Naive B cell (primary cell): Measurements from ENCODE around the gene GMNN. TPM values are rescaled to one million over a fixed set of nuclear protein-coding genes. Genes with fewer than 3 reads are reported as not detected.
A peak's percentile ranks its signal among the peaks of the same experiment; 100 is the strongest.

Source experiments
- ATAC-seq, 2 donors: fragments of 150-1000 bp; cut with Tn5 transposase; 2 replicates each; pipeline ENCODE4 v1.10.0; 2021; ENCODE audit warnings: low read depth in 2 of 2, mild to moderate bottlenecking in 2 of 2, moderate library complexity in 2 of 2
- DNase-seq: peaks from one replicate; pipeline ENCODE4 v3.0.0; 2022
- H3K27ac Mint-ChIP-seq, 6 donors: one replicate each; pipeline ENCODE4 v1.8.0; 2020 to 2022; ENCODE audit warnings: mild to moderate bottlenecking in 6 of 6, mixed read lengths in 6 of 6, moderate library complexity in 5 of 6, inconsistent platforms in 2 of 6
- H3K27me3 Mint-ChIP-seq, 3 donors: one replicate each; pipeline ENCODE4 v1.8.0; 2021 to 2022; ENCODE audit warnings: mixed read lengths in 3 of 3, mild to moderate bottlenecking in 1 of 3
- H3K36me3 Mint-ChIP-seq, 2 donors: one replicate each; pipeline ENCODE4 v1.8.0; 2020 to 2022; ENCODE audit warnings: mixed read lengths in 2 of 2, inconsistent platforms in 1 of 2, mild to moderate bottlenecking in 1 of 2
- H3K4me1 Mint-ChIP-seq, 3 donors: one replicate each; pipeline ENCODE4 v1.8.0; 2020 to 2022; ENCODE audit warnings: mixed read lengths in 3 of 3, inconsistent platforms in 1 of 3, mild to moderate bottlenecking in 1 of 3, moderate library complexity in 1 of 3
- H3K4me3 Mint-ChIP-seq, 8 donors: one replicate each; pipeline ENCODE4 v1.8.0; 2020 to 2022; ENCODE audit warnings: mild to moderate bottlenecking in 8 of 8, mixed read lengths in 8 of 8, moderate library complexity in 8 of 8, inconsistent platforms in 2 of 8
- H3K9me3 Mint-ChIP-seq, 7 donors: one replicate each; pipeline ENCODE4 v1.8.0; 2020 to 2022; ENCODE audit warnings: mixed read lengths in 7 of 7, mild to moderate bottlenecking in 5 of 7, inconsistent platforms in 2 of 7, moderate library complexity in 1 of 7
- polyA plus RNA-seq, 6 donors: library from polyadenylated mRNA; unstranded; fragments of 300-500 nt; fragmentation: Illumina TruSeq; gene quantifications; one replicate each; pipeline ENCODE4 v1.2.3, GENCODE V29; 2021; ENCODE audit warnings: low read depth in 6 of 6

The GMNN gene
- polyA plus RNA-seq, 6 donors from 2014 or later = 2.9 to 8.3 (median 4.2) TPM

DNA sequence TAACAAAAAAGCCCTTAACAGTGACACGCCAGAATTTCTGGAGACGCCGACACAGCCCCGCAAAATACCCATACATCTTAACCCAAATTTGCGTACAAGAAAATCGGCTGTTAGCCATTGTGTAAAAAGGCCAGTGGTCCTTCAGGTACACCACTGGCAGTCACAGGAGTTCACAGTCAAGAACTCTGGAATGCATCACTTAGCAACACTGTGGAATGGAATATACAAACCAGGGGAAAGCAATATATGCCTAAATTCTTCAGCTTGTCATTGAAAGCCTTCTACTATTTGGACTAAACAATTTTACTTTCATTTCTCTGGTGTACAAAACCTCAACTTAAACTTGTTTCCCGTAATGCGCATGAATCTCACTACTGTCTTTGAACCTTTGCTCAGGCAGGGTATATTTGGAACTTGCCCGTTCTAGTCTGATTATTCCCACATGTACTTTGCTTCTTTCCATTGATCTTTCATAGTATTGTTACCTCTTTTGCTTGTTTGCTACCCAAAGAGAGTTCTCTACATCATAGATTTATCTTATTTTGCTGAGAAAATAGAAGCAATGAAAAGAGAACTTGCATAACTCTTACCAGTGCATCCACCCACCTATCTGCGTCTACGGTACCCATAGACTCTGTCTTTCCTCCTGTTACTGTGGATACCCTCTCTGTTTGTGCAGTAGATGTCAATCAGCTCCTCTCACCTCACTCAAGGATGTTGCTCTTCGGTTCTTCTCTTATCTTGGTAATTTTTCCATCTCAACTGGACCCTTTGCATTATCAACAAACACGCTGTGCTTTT, 24.2 kb downstream of the GMNN start, which contains the start of gene ARMH2:
ARMH2 (minus strand) TSS at position 178 of the 801 bp plus-strand sequence; CDS start at position 118, 60 bp downstream.
- ATAC-seq (no peak), DNase-seq (no peak)
- Mint-ChIP-seq H3K4me3 (peak within 1 kb of the TSS in 1 of 8 donors; percentile 48), H3K4me1 (peaks cover 0 to 12% (median 0%) of the 10 kb centered on the region in 3 donors), H3K36me3 (peaks cover 0 to 7% of the 10 kb centered on the region in 2 donors), H3K27me3 (no peaks in the 10 kb centered on the region), H3K9me3 (no peaks in the 10 kb centered on the region), H3K27ac (peak within 1 kb of the TSS in 5 of 6 donors; percentile 1 to 41 (median 19))

DNA sequence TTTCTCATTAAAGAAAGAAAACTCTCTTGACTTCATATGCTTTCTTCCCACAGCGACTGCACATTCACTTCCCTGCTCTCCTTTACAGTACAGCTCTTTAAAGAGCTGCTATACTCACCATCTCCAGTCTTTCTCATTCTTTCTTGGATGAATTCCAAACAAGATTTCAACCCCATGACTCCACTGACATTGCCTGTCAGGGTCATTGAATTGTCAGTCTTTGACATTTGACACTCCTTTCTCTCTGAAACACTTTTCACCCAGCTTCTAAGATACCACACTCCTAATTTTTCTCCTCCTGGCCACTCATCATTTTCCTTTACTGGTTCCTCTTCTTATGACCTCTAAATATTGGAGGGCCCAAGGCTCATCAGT, 24.8 kb downstream of the GMNN start:
- Mint-ChIP-seq H3K4me3 (peak overlapping the region in 1 of 8 donors; percentile 48), H3K27ac (peak overlapping the region in 3 of 6 donors; percentile 1 to 41 (median 29))
- no peak for DNase-seq

DNA sequence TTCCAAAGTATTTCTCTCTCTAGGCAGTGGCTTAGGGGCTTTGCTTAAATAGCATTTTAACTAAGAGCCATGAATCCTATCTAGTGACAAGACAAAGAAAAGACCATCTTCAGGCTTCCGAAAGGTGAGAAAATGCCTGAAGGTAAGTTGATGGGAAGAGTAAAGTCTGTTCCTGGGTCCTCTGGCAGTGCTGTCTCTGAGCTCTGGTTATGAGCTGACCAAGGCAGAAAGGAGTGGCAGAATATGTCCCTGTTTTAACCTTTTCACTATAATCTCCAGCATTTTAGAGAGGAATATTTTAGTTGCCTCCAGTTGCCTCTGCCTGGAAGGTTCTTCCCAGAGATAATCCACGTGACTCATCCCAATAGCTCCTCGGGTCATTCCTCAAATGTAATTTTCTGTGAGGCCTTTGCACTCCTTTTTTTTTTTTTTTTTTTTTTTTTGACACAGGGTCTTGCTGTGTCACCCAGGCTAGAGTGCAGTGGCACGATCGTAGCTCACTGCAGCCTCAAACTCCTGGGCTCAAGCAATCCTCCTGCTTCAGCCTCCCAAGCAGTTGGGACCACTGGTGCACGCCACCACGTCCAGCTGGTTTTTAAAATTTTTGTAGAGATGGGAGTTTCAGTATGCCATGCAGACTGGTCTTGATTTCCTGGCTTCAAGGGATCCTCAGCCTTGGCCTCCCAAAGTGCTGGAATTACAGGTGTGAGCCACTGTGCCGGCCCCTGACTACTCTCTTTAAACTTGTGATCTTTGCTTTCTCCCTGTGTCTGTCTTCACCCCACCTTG, 27.7 kb downstream of the GMNN start:
- peaks cover under 1 to 7% of the 10 kb centered on the region in 2 donors for H3K36me3 Mint-ChIP-seq
- peak overlapping the region in 4 of 6 donors; percentile 8 to 79 (median 63) for H3K27ac Mint-ChIP-seq
- H3K9me3 Mint-ChIP-seq = no peaks in the 10 kb centered on the region
- no peaks in the 10 kb centered on the region for H3K27me3 Mint-ChIP-seq
- no peak for DNase-seq
- H3K4me3 Mint-ChIP-seq = no peak overlapping the region
- peaks cover 0 to 12% (median 0%) of the 10 kb centered on the region in 3 donors for H3K4me1 Mint-ChIP-seq
- ATAC-seq = no peak

More for the DNA sequence above, 24.8 kb downstream of the GMNN start:
- Mint-ChIP-seq H3K9me3 (no peaks in the 10 kb centered on the region), H3K4me1 (peaks cover 0 to 12% (median 0%) of the 10 kb centered on the region in 3 donors), H3K36me3 (peaks cover 0 to 7% of the 10 kb centered on the region in 2 donors), H3K27me3 (no peaks in the 10 kb centered on the region)
- no peak for ATAC-seq

DNA sequence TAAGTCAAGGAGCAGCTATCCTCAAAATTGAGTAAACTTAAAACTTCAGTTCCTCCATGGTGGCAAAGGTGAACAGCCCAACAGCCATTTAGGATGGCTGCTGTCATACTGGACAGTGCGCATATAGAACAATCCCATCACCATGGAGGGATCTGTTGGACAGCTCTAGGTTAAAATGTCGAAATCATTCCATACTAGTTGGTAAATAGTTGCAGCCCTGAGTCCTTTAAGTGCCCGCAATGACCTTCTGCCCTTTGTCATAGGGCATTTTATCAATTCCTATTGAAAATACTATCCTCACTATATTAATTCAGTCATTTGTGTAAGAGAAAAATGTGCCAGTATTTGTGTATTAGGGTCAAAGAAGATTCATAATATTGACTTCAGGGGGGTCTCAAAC, 32.8 kb downstream of the GMNN start:
- Mint-ChIP-seq H3K9me3 (no peaks in the 10 kb centered on the region), H3K27me3 (no peaks in the 10 kb centered on the region), H3K36me3 (peaks cover 14% of the 10 kb centered on the region in 2 donors), H3K27ac (no peak overlapping the region), H3K4me1 (peaks cover 0 to 3% (median 0%) of the 10 kb centered on the region in 3 donors), H3K4me3 (no peak overlapping the region)
- ATAC-seq (no peak), DNase-seq (no peak)

DNA sequence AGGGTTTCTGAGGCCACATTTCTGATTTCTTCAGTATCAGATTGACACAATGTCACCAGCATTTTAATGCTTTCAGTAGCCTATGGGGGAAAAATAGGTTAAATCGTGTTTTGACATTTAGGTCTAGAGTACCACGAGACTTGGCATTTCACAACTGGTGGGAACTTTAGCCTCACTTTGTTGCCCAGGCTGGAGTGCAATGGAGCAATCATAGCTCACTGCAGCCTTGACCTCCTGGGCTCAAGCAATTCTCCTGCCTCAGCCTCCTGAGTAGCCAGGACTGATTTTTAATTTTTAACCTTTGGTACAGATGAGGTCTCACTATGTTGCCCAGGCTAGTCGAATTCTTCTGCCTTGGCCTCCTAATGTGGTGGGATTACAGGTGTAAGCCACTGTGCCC, 35.0 kb downstream of the GMNN start:
- no peaks in the 10 kb centered on the region for H3K9me3 Mint-ChIP-seq
- ATAC-seq (no peak), DNase-seq (no peak)
- H3K36me3 Mint-ChIP-seq = peaks cover 7 to 14% of the 10 kb centered on the region in 2 donors
- no peaks in the 10 kb centered on the region for H3K27me3 Mint-ChIP-seq
- peak overlapping the region in 2 of 6 donors; percentile 19 to 51 for H3K27ac Mint-ChIP-seq
- no peaks in the 10 kb centered on the region for H3K4me1 Mint-ChIP-seq
- H3K4me3 Mint-ChIP-seq = no peak overlapping the region

DNA sequence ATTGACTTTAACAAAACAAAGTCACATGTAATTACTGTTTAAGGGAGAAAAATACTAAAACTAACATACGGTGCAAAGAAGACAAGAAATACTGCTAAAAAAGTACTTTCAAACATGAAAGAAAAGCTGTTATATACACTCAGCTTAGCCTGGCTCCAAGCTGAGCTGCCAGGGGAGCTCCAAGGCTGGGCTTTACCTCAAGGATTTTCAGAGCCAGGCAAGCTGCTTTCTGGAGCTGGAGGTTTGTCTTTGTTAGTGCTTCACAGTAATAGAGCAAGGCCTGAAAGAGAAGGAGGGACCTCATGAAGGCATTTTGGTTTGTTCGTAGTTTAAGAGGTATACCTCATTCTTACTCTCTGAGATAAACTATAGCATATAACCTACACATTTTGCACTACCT, 43.6 kb downstream of the GMNN start:
- H3K4me1 Mint-ChIP-seq = no peaks in the 10 kb centered on the region
- no peak for DNase-seq
- ATAC-seq = no peak
- H3K9me3 Mint-ChIP-seq = no peaks in the 10 kb centered on the region
- no peaks in the 10 kb centered on the region for H3K27me3 Mint-ChIP-seq
- peak overlapping the region in 2 of 6 donors; percentile 32 to 33 for H3K27ac Mint-ChIP-seq
- H3K4me3 Mint-ChIP-seq = no peak overlapping the region
- peaks cover 12 to 14% of the 10 kb centered on the region in 2 donors for H3K36me3 Mint-ChIP-seq

DNA sequence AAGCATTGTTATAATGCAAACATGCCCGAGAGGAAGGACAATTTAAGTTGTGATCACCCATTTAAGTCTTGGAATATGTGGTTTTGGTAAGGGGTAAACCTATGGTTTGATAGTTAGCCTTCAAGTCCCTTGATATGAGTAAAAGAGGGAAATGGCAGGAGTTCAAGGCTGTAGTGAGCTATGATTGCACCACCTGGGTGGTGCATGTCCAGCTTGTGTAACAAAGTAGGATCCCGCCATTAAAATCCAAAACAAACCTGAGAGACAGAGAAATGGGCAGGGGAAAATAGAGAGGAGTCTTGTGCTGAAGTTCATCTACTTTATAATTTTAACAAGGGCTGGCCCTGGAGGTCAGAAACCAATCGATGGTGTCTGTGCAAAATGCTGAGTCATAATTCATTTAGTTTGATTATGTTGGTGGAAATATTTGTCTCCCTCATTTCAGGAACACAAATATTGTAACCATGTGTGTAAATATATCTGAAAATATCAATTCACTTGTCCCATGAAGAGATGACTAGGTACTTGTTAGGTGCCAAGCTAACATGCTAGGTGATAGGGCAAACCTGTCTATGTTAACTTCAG, 47.2 kb downstream of the GMNN start:
- no peaks in the 10 kb centered on the region for H3K27me3 Mint-ChIP-seq
- DNase-seq = no peak
- peak overlapping the region in 1 of 8 donors; percentile 40 for H3K4me3 Mint-ChIP-seq
- H3K9me3 Mint-ChIP-seq = no peaks in the 10 kb centered on the region
- no peak for ATAC-seq
- no peaks in the 10 kb centered on the region for H3K4me1 Mint-ChIP-seq
- H3K27ac Mint-ChIP-seq = peak overlapping the region in 1 of 6 donors; percentile 84
- H3K36me3 Mint-ChIP-seq = peaks cover 14 to 32% of the 10 kb centered on the region in 2 donors

DNA sequence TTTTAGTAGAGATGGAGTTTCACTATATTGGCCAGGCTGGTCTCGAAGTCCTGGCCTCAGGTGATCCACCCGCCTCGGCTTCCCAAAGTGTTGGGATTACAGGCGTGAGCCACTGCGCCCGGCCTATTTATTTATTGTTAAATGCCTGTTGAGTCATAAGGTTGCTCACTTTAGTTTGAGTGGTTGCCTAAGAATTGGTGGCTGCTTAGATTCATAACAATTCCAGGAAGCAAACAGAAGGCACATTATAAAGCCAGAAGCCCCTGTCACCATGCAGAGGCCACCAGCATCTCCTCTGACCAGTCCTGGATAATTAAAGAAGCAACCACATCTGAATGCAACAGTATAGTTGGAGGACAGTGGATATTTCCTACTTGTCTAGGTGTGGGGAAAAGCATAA, 48.0 kb downstream of the GMNN start:
- Mint-ChIP-seq H3K27ac (no peak overlapping the region), H3K27me3 (no peaks in the 10 kb centered on the region), H3K4me3 (no peak overlapping the region), H3K9me3 (no peaks in the 10 kb centered on the region), H3K36me3 (peaks cover 14 to 34% of the 10 kb centered on the region in 2 donors), H3K4me1 (no peaks in the 10 kb centered on the region)
- no peak for ATAC-seq
- no peak for DNase-seq

DNA sequence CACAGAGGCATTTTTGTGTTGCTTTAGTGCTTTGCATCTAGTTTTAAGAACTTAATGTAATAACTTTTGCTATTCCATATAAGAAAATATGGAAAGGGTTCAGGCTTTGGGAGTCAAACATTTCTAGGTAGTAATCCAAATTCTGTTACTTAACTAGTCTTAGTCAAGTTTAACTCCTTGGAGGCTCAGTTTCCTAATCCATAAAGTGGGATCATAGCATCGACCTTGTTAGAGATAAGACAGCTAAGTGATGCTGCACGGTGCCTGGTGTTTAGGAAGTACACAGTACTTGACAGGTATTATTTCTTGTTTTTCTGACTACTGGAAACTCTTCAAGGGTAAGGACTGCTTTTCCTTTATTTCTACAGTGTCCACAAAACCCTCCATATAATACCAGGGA, 48.4 kb downstream of the GMNN start:
- Mint-ChIP-seq H3K4me3 (no peak overlapping the region), H3K4me1 (no peaks in the 10 kb centered on the region), H3K27ac (no peak overlapping the region), H3K27me3 (no peaks in the 10 kb centered on the region), H3K9me3 (no peaks in the 10 kb centered on the region), H3K36me3 (peaks cover 15 to 38% of the 10 kb centered on the region in 2 donors)
- no peak for ATAC-seq
- no peak for DNase-seq

DNA sequence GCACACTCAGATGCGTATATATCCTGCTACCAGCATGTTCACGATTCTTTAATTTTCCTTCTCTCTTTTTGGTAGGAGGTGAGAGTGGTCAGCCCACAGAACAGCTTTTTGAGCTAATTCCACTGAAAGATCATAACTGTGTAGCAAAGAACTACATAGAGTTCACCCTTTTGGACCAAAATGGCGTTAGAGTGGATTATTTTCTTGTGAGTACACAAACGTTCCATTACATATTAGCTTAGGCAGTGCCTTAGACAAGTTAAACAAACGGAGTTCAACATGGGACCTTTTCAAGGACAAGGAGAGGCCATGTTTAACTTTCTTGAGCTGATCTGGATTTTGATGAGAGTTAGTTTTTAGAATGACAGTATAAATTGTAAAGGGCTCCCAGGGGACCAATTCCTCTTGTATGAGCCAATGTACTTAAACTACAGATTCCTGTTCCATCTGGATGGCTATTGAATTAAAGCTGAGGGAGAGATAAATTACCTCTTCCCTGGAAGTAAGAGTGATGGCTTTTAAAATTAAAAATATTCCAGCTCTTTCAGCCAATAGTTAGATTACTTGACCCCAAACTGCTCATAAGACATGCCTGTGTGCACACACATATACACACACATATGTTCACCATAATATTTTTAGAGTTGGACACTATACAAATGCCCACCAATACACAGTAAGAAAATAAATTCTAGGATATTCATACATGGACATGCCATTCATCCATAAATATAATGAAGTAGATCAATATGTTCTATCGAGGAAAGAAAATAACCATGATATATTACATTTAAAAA, 49.6 kb downstream of the GMNN start:
- Mint-ChIP-seq H3K9me3 (no peaks in the 10 kb centered on the region), H3K27ac (peak overlapping the region in 2 of 6 donors; percentile 35 to 72), H3K36me3 (peaks cover 16 to 33% of the 10 kb centered on the region in 2 donors), H3K4me1 (peaks cover 0 to 6% (median 0%) of the 10 kb centered on the region in 3 donors), H3K27me3 (no peaks in the 10 kb centered on the region), H3K4me3 (no peak overlapping the region)
- ATAC-seq = no peak
- DNase-seq = no peak

DNA sequence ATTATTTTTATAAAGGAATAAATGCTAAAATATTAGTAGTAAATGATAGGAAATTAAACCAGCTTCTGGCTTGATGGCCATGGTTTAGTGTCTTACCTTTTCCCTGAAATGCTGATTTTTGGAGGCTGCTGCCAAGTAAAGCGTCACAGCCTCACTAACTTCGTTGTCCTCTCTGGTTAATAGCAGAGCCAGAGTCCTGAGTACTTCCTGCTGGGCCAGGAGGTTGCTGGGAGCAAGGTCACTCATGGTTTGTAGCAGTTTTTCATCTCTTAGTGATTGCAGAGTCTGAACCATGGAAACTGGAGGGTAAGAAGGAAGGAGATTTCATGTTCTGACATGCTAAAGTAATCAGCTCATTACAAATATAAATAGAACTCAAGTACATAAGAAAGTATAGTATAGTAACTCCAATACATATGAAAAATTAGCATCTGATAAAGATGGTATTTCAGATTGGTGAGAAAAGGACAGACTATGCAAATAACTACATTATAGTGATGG, 50.4 kb downstream of the GMNN start:
- H3K27me3 Mint-ChIP-seq = no peaks in the 10 kb centered on the region
- H3K36me3 Mint-ChIP-seq = peaks cover 15 to 33% of the 10 kb centered on the region in 2 donors
- no peak for DNase-seq
- peaks cover 0 to 6% (median 0%) of the 10 kb centered on the region in 3 donors for H3K4me1 Mint-ChIP-seq
- ATAC-seq = no peak
- H3K9me3 Mint-ChIP-seq = no peaks in the 10 kb centered on the region
- H3K4me3 Mint-ChIP-seq = peak overlapping the region in 1 of 8 donors; percentile 36
- H3K27ac Mint-ChIP-seq = peak overlapping the region in 2 of 6 donors; percentile 31 to 73

DNA sequence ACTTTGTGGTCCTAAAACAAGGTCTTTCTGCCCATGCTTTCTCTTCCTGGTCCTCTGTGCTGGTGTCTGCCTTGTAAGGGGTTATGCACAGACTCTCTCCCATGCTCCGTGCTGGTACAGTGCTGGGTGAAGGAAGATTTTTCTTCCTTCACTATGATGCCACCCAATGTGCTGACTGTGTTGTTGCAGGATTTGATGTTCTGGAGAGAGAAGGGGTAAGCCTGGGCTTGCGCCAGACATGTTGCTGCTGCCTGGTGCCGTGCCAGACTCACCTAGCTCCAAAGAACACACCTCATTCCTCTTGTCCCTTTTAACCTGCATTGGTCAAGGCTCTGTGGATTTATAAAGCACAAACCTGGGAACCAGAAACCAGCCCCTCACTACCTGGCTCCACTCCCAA, 52.4 kb downstream of the GMNN start:
- peaks cover 20 to 37% of the 10 kb centered on the region in 2 donors for H3K36me3 Mint-ChIP-seq
- H3K27me3 Mint-ChIP-seq = no peaks in the 10 kb centered on the region
- H3K4me1 Mint-ChIP-seq = peaks cover 0 to 6% (median 0%) of the 10 kb centered on the region in 3 donors

More for the DNA sequence above, 52.4 kb downstream of the GMNN start:
- Mint-ChIP-seq H3K4me3 (peak overlapping the region in 1 of 8 donors; percentile 30), H3K27ac (peak overlapping the region in 4 of 6 donors; percentile 35 to 92 (median 86)), H3K9me3 (no peaks in the 10 kb centered on the region)
- DNase-seq (no peak), ATAC-seq (no peak)
